HUES48 (cell line): ENCODE data around the gene GOLGA1.
"Not testable (repeated sequence)": the region's sequence is repeated elsewhere in the genome, so short reads cannot be mapped to it uniquely, and the experiment has no call there.

Source experiments
- H3K27ac ChIP-seq: one replicate; pipeline ENCODE4 v1.7.0; 2013; ENCODE audit warnings: low read depth, low read length, inconsistent platforms
- H3K27me3 ChIP-seq: 2 replicates; pipeline ENCODE4 v1.6.1; 2013; ENCODE audit warnings: mild to moderate bottlenecking, low read length; ENCODE audit not compliant: control insufficient read depth, insufficient read depth
- H3K36me3 ChIP-seq: 2 replicates; pipeline ENCODE4 v1.6.1; 2013; ENCODE audit warnings: low read length; ENCODE audit not compliant: control insufficient read depth, insufficient read depth
- H3K4me1 ChIP-seq: 2 replicates; pipeline ENCODE4 v1.6.1; 2013; ENCODE audit warnings: mild to moderate bottlenecking, low read length; ENCODE audit not compliant: control insufficient read depth, insufficient read depth
- H3K4me3 ChIP-seq: 2 replicates; pipeline ENCODE4 v1.5.1; 2013; ENCODE audit warnings: mild to moderate bottlenecking, low read depth, low read length
- H3K9ac ChIP-seq: 2 replicates; pipeline ENCODE4 v1.6.1; 2013; ENCODE audit warnings: mild to moderate bottlenecking, low read depth, low read length, moderate library complexity
- H3K9me3 ChIP-seq: 2 replicates; pipeline ENCODE4 v1.6.1; 2013; ENCODE audit warnings: low read length; ENCODE audit not compliant: control insufficient read depth, insufficient read depth

The GOLGA1 gene

GRCh38 chr9:124844291-124844690 lies 96.6 kb downstream of the GOLGA1 start:
- Histone ChIP-seq H3K9me3 (no peaks in the 10 kb centered on the region), H3K36me3 (no peaks in the 10 kb centered on the region), H3K27ac (no peak overlapping the region), H3K4me1 (no peaks in the 10 kb centered on the region; the same call in 1 of the 2 replicates), H3K9ac (no peak overlapping the region), H3K27me3 (no peaks in the 10 kb centered on the region), H3K4me3 (no peak overlapping the region)

- H3K27me3 ChIP-seq = no peaks in the 10 kb centered on the region
- no peaks in the 10 kb centered on the region for H3K9me3 ChIP-seq
- H3K36me3 ChIP-seq = no peaks in the 10 kb centered on the region
- no peak overlapping the region for H3K27ac ChIP-seq
- no peak overlapping the region for H3K9ac ChIP-seq
- no peak overlapping the region for H3K4me3 ChIP-seq
- H3K4me1 ChIP-seq = no peaks in the 10 kb centered on the region; the same call in 1 of the 2 replicates
Measured at GRCh38 chr9:124843456-124844034, 97.3 kb downstream of the GOLGA1 start.

GRCh38 chr9:124841075-124841821 lies 99.6 kb downstream of the GOLGA1 start:
- no peaks in the 10 kb centered on the region for H3K27me3 ChIP-seq
- no peak overlapping the region for H3K4me3 ChIP-seq
- H3K9me3 ChIP-seq = no peaks in the 10 kb centered on the region
- no peak overlapping the region for H3K9ac ChIP-seq
- no peak overlapping the region for H3K27ac ChIP-seq
- no peaks in the 10 kb centered on the region for H3K36me3 ChIP-seq
- H3K4me1 ChIP-seq = no peaks in the 10 kb centered on the region; the same call in 1 of the 2 replicates

GRCh38 chr9:124840300-124840833 lies 100.5 kb downstream of the GOLGA1 start:
- Histone ChIP-seq H3K9ac (no peak overlapping the region), H3K4me3 (no peak overlapping the region), H3K9me3 (no peaks in the 10 kb centered on the region), H3K27me3 (no peaks in the 10 kb centered on the region), H3K27ac (peak overlapping the region; percentile 52), H3K4me1 (no peaks in the 10 kb centered on the region; the same call in 1 of the 2 replicates), H3K36me3 (no peaks in the 10 kb centered on the region)

GRCh38 chr9:124839612-124840299 lies 101.1 kb downstream of the GOLGA1 start:
- Histone ChIP-seq H3K4me1 (no peaks in the 10 kb centered on the region; the same call in 1 of the 2 replicates), H3K27ac (peak overlapping the region; percentile 52), H3K36me3 (no peaks in the 10 kb centered on the region), H3K9ac (no peak overlapping the region), H3K27me3 (no peaks in the 10 kb centered on the region), H3K9me3 (no peaks in the 10 kb centered on the region), H3K4me3 (no peak overlapping the region)

- not testable (repeated sequence) for H3K4me1 ChIP-seq, H3K4me3 ChIP-seq, H3K36me3 ChIP-seq, H3K27ac ChIP-seq, H3K9ac ChIP-seq, H3K9me3 ChIP-seq, H3K27me3 ChIP-seq
Measured at GRCh38 chr9:124838567-124839275, 102.2 kb downstream of the GOLGA1 start.

GRCh38 chr9:124838132-124838531 lies 102.8 kb downstream of the GOLGA1 start:
- not testable (repeated sequence) for H3K4me1 ChIP-seq, H3K27ac ChIP-seq, H3K27me3 ChIP-seq, H3K4me3 ChIP-seq, H3K9me3 ChIP-seq, H3K36me3 ChIP-seq, H3K9ac ChIP-seq

- H3K9me3 ChIP-seq = no peaks in the 10 kb centered on the region
- H3K4me1 ChIP-seq = no peaks in the 10 kb centered on the region
- H3K9ac ChIP-seq = no peak overlapping the region
- H3K27me3 ChIP-seq = no peaks in the 10 kb centered on the region
- no peaks in the 10 kb centered on the region for H3K36me3 ChIP-seq
- H3K27ac ChIP-seq = no peak overlapping the region
- H3K4me3 ChIP-seq = no peak overlapping the region
Measured at GRCh38 chr9:124835026-124835557, 105.8 kb downstream of the GOLGA1 start.

- H3K36me3 ChIP-seq = no peaks in the 10 kb centered on the region
- no peaks in the 10 kb centered on the region for H3K27me3 ChIP-seq
- H3K4me1 ChIP-seq = peaks cover under 1% of the 10 kb centered on the region
- no peak overlapping the region for H3K9ac ChIP-seq
- no peak overlapping the region for H3K27ac ChIP-seq
- no peaks in the 10 kb centered on the region for H3K9me3 ChIP-seq
- no peak overlapping the region for H3K4me3 ChIP-seq
Measured at GRCh38 chr9:124834591-124834990, 106.3 kb downstream of the GOLGA1 start.

GRCh38 chr9:124831642-124832364 lies 109.1 kb downstream of the GOLGA1 start:
- no peak overlapping the region for H3K4me3 ChIP-seq
- H3K27ac ChIP-seq = no peak overlapping the region
- no peaks in the 10 kb centered on the region for H3K9me3 ChIP-seq
- no peaks in the 10 kb centered on the region for H3K27me3 ChIP-seq
- no peaks in the 10 kb centered on the region for H3K36me3 ChIP-seq
- H3K9ac ChIP-seq = no peak overlapping the region
- peaks cover 6% of the 10 kb centered on the region for H3K4me1 ChIP-seq
